NK-92 (cell line): Measurements from ENCODE around the gene HBP1.
"Not testable (repeated sequence)": the region's sequence is repeated elsewhere in the genome, so short reads cannot be mapped to it uniquely, and the experiment has no call there.

Experiments used
- DNase-seq: peaks from one replicate; lab custom pipeline; 2025; ENCODE audit not compliant: unreplicated experiment; lab: John Stamatoyannopoulos, UW

The HBP1 gene

GRCh38 chr7:107185716-107186115 is 16.9 kb downstream of the HBP1 start:
- DNase-seq = no peak

- DNase-seq = no peak
Measured at GRCh38 chr7:107186240-107186639, 17.4 kb downstream of the HBP1 start.

- no peak for DNase-seq
Measured at GRCh38 chr7:107187774-107188173, 19.0 kb downstream of the HBP1 start.

- DNase-seq = no peak
Measured at GRCh38 chr7:107190090-107190489, 21.3 kb downstream of the HBP1 start.

- no peak for DNase-seq
Measured at GRCh38 chr7:107194052-107194451, 25.2 kb downstream of the HBP1 start.

GRCh38 chr7:107196834-107197610 is 28.2 kb downstream of the HBP1 start:
- no peak for DNase-seq

- DNase-seq = no peak
Measured at GRCh38 chr7:107201795-107202450, 33.1 kb downstream of the HBP1 start.

GRCh38 chr7:107203607-107204006 is 34.8 kb downstream of the HBP1 start:
- no peak for DNase-seq

- no peak for DNase-seq
Measured at GRCh38 chr7:107206136-107206535, 37.3 kb downstream of the HBP1 start.

- no peak for DNase-seq
Measured at GRCh38 chr7:107206706-107207105, 37.9 kb downstream of the HBP1 start.

- DNase-seq = no peak
Measured at GRCh38 chr7:107207459-107207858, 38.7 kb downstream of the HBP1 start.

GRCh38 chr7:107208024-107208521 is 39.3 kb downstream of the HBP1 start:
- no peak for DNase-seq

- no peak for DNase-seq
Measured at GRCh38 chr7:107208563-107208962, 39.8 kb downstream of the HBP1 start.

GRCh38 chr7:107209565-107209964 is 40.8 kb downstream of the HBP1 start:
- no peak for DNase-seq

GRCh38 chr7:107210400-107210799 is 41.6 kb downstream of the HBP1 start:
- DNase-seq = no peak

GRCh38 chr7:107212725-107213124 is 43.9 kb downstream of the HBP1 start:
- no peak for DNase-seq

GRCh38 chr7:107213193-107213788 is 44.5 kb downstream of the HBP1 start:
- DNase-seq = no peak

GRCh38 chr7:107213945-107214344 is 45.1 kb downstream of the HBP1 start:
- DNase-seq = no peak

GRCh38 chr7:107219563-107220244 is 50.9 kb downstream of the HBP1 start:
- DNase-seq = no peak

GRCh38 chr7:107220356-107220755 is 51.6 kb downstream of the HBP1 start:
- DNase-seq = no peak

- DNase-seq = not testable (repeated sequence)
Measured at GRCh38 chr7:107220806-107221205, 52.0 kb downstream of the HBP1 start.
